ENCODE results near the gene KRTAP5-5. TPM values are rescaled to one million over a fixed set of nuclear protein-coding genes. Genes with fewer than 3 reads are reported as not detected.
A peak's percentile ranks its signal among the peaks of the same experiment; 100 is the strongest.

Gene KRTAP5-5
- total and polyA plus RNA-seq, 2 of the 13 experiments (the other 11 are each of a cell fraction or from before 2014, with no cell fraction given) = not detected

DNA sequence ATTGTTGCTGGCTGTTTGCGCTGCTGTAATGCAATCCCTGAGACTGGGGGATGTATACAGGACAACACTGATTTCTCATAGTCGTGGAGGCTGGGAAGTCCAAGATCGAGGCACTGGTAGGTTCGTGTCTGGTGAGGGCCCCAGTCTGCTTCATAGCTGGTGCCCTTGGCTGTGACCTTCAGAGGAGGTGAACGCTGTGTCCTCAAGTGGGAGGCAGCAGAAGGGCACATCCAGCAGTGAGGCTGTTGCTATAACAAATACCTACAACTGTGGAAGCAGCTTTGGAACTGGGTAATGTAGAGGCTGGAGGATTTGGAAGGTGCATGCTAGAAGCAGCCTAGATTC, 21.3 kb downstream of the KRTAP5-5 start (continued):
- no peak for TF ChIP-seq SNAPC2 (CRISPR knock-in tag; IDR thresholded peaks at IDR 0.05)
- no peak for TF ChIP-seq TARDBP (CRISPR knock-in tag; IDR thresholded peaks at IDR 0.05)
- no peak for TF ChIP-seq FOSL1 (CRISPR knock-in tag; IDR thresholded peaks at IDR 0.05; ENCODE audit: borderline replicate concordance)
- TF ChIP-seq, protein P1, sequence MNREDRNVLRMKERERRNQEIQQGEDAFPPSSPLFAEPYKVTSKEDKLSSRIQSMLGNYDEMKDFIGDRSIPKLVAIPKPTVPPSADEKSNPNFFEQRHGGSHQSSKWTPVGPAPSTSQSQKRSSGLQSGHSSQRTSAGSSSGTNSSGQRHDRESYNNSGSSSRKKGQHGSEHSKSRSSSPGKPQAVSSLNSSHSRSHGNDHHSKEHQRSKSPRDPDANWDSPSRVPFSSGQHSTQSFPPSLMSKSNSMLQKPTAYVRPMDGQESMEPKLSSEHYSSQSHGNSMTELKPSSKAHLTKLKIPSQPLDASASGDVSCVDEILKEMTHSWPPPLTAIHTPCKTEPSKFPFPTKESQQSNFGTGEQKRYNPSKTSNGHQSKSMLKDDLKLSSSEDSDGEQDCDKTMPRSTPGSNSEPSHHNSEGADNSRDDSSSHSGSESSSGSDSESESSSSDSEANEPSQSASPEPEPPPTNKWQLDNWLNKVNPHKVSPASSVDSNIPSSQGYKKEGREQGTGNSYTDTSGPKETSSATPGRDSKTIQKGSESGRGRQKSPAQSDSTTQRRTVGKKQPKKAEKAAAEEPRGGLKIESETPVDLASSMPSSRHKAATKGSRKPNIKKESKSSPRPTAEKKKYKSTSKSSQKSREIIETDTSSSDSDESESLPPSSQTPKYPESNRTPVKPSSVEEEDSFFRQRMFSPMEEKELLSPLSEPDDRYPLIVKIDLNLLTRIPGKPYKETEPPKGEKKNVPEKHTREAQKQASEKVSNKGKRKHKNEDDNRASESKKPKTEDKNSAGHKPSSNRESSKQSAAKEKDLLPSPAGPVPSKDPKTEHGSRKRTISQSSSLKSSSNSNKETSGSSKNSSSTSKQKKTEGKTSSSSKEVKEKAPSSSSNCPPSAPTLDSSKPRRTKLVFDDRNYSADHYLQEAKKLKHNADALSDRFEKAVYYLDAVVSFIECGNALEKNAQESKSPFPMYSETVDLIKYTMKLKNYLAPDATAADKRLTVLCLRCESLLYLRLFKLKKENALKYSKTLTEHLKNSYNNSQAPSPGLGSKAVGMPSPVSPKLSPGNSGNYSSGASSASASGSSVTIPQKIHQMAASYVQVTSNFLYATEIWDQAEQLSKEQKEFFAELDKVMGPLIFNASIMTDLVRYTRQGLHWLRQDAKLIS (CRISPR knock-in tag; IDR thresholded peaks at IDR 0.05) = no peak
- TF ChIP-seq NFYC (CRISPR knock-in tag; IDR thresholded peaks at IDR 0.05) = no peak
- TF ChIP-seq KLF13 (CRISPR knock-in tag; IDR thresholded peaks at IDR 0.05) = no peak
- no peak for TF ChIP-seq KAT7 (CRISPR knock-in tag; IDR thresholded peaks at IDR 0.05; ENCODE audit: borderline replicate concordance)
- TF ChIP-seq MATR3 (CRISPR knock-in tag; IDR thresholded peaks at IDR 0.05) = no peak
- no peak for TF ChIP-seq FOXK2 (IDR thresholded peaks at IDR 0.05)
- TF ChIP-seq, protein P2, sequence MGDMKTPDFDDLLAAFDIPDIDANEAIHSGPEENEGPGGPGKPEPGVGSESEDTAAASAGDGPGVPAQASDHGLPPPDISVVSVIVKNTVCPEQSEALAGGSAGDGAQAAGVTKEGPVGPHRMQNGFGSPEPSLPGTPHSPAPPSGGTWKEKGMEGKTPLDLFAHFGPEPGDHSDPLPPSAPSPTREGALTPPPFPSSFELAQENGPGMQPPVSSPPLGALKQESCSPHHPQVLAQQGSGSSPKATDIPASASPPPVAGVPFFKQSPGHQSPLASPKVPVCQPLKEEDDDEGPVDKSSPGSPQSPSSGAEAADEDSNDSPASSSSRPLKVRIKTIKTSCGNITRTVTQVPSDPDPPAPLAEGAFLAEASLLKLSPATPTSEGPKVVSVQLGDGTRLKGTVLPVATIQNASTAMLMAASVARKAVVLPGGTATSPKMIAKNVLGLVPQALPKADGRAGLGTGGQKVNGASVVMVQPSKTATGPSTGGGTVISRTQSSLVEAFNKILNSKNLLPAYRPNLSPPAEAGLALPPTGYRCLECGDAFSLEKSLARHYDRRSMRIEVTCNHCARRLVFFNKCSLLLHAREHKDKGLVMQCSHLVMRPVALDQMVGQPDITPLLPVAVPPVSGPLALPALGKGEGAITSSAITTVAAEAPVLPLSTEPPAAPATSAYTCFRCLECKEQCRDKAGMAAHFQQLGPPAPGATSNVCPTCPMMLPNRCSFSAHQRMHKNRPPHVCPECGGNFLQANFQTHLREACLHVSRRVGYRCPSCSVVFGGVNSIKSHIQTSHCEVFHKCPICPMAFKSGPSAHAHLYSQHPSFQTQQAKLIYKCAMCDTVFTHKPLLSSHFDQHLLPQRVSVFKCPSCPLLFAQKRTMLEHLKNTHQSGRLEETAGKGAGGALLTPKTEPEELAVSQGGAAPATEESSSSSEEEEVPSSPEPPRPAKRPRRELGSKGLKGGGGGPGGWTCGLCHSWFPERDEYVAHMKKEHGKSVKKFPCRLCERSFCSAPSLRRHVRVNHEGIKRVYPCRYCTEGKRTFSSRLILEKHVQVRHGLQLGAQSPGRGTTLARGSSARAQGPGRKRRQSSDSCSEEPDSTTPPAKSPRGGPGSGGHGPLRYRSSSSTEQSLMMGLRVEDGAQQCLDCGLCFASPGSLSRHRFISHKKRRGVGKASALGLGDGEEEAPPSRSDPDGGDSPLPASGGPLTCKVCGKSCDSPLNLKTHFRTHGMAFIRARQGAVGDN (CRISPR knock-in tag; IDR thresholded peaks at IDR 0.05) = peak; percentile 20; the same call in 1 of the 2 replicates
- TF ChIP-seq MIER2 (CRISPR knock-in tag; IDR thresholded peaks at IDR 0.05) = no peak
- 0 out of 2 replicates have a peak, but pooled peaks have one; percentile 27 for TF ChIP-seq RFX5 (IDR thresholded peaks at IDR 0.05; ENCODE audit: low read depth, low read length)
- no peak for TF ChIP-seq ZNF572 (CRISPR knock-in tag; IDR thresholded peaks at IDR 0.05)
- no peak for TF ChIP-seq PTBP1 (IDR thresholded peaks at IDR 0.05; ENCODE audit: low read depth, low read length, poor library complexity, severe bottlenecking)
- no peak for TF ChIP-seq ZNF850 (CRISPR knock-in tag; conservative IDR thresholded peaks at IDR 0.05)
- TF ChIP-seq, protein P3, sequence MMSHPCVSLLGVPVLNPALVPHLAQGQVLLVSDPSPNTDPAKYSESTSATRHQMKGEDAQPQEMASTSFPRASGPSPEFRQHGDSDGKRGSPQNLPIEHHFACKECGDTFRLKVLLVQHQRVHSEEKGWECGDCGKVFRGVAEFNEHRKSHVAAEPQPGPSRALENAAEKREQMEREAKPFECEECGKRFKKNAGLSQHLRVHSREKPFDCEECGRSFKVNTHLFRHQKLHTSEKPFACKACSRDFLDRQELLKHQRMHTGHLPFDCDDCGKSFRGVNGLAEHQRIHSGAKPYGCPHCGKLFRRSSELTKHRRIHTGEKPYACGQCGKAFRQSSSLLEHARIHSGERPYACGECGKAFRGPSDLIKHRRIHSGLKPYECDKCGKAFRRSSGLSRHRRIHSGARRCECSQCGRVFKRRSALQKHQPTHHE (CRISPR knock-in tag; IDR thresholded peaks at IDR 0.05; ENCODE audit: borderline replicate concordance) = no peak
- TF ChIP-seq JUND (CRISPR knock-in tag; IDR thresholded peaks at IDR 0.05) = no peak
- no peak for TF ChIP-seq MXD4 (CRISPR knock-in tag; IDR thresholded peaks at IDR 0.05)
